H9 (cell line): ENCODE data around the gene PIGL. TPM values are rescaled to one million over a fixed set of nuclear protein-coding genes. Genes with fewer than 3 reads are reported as not detected.

Experiments used
- DNase-seq: peaks from one replicate; pipeline ENCODE4 v3.0.0-alpha.2; 2017
- H2AFZ ChIP-seq: one replicate; pipeline ENCODE4 v1.6.1; 2013; ENCODE audit warnings: mild to moderate bottlenecking, low read length, control low read depth, moderate library complexity
- H2AK5ac ChIP-seq: 2 replicates; pipeline ENCODE4 v1.6.1; 2013; ENCODE audit warnings: low read length, control low read depth, mixed read lengths; ENCODE audit not compliant: insufficient read length
- H2BK120ac ChIP-seq: one replicate; pipeline ENCODE4 v1.6.1; 2013; ENCODE audit warnings: low read depth, mild to moderate bottlenecking, low read length, control low read depth, inconsistent platforms; ENCODE audit not compliant: poor library complexity, severe bottlenecking
- H2BK12ac ChIP-seq: 2 replicates; pipeline ENCODE4 v1.6.1; 2013; ENCODE audit warnings: low read length, control low read depth, mixed read lengths, low read depth; ENCODE audit not compliant: insufficient read length
- H2BK15ac ChIP-seq: 2 replicates; pipeline ENCODE4 v1.6.1; 2013; ENCODE audit warnings: low read depth, low read length, control low read depth
- H2BK20ac ChIP-seq: one replicate; pipeline ENCODE4 v1.6.1; 2013; ENCODE audit warnings: low read depth, mild to moderate bottlenecking, low read length, control low read depth, inconsistent platforms; ENCODE audit not compliant: poor library complexity, severe bottlenecking
- H2BK5ac ChIP-seq: 2 replicates; pipeline ENCODE4 v1.6.1; 2013; ENCODE audit warnings: low read length, control low read depth, mixed read lengths; ENCODE audit not compliant: insufficient read length
- H3K14ac ChIP-seq: 2 replicates; pipeline ENCODE4 v1.6.1; 2013; ENCODE audit warnings: low read length, control low read depth; ENCODE audit not compliant: insufficient read depth
- H3K18ac ChIP-seq: 2 replicates; pipeline ENCODE4 v1.6.1; 2013; ENCODE audit warnings: low read depth, mild to moderate bottlenecking, mixed read lengths, low read length, control low read depth; ENCODE audit not compliant: insufficient read length
- H3K23ac ChIP-seq: 2 replicates; pipeline ENCODE4 v1.6.1; 2013; ENCODE audit warnings: low read length, control low read depth, mixed read lengths, low read depth; ENCODE audit not compliant: insufficient read length
- H3K23me2 ChIP-seq: 2 replicates; pipeline ENCODE4 v1.6.1; 2013; ENCODE audit warnings: low read depth, mild to moderate bottlenecking, mixed read lengths, low read length, control low read depth; ENCODE audit not compliant: insufficient read length, poor library complexity, severe bottlenecking
- H3K27ac ChIP-seq: 2 replicates; pipeline ENCODE4 v1.5.1; 2013; ENCODE audit warnings: low read length, control low read depth, mixed read lengths, low read depth; ENCODE audit not compliant: insufficient read length
- H3K27me3 ChIP-seq: 2 replicates; pipeline ENCODE4 v1.6.1; 2013; ENCODE audit warnings: low read length, control low read depth, inconsistent platforms; ENCODE audit not compliant: insufficient read depth
- H3K4ac ChIP-seq: 2 replicates; pipeline ENCODE4 v1.6.1; 2013; ENCODE audit warnings: low read depth, mild to moderate bottlenecking, control low read depth, inconsistent platforms, low read length, moderate library complexity
- H3K4me1 ChIP-seq: 2 replicates; pipeline ENCODE4 v1.6.1; 2013; ENCODE audit warnings: low read length, control low read depth, inconsistent platforms; ENCODE audit not compliant: insufficient read depth
- H3K4me2 ChIP-seq: 2 replicates; pipeline ENCODE4 v1.6.1; 2013; ENCODE audit warnings: low read length, control low read depth, mixed read lengths; ENCODE audit not compliant: insufficient read length, insufficient read depth
- H3K56ac ChIP-seq: 2 replicates; pipeline ENCODE4 v1.6.1; 2013; ENCODE audit warnings: low read depth, mild to moderate bottlenecking, mixed read lengths, low read length, control low read depth; ENCODE audit not compliant: insufficient read length
- H3K79me1 ChIP-seq: 2 replicates; pipeline ENCODE4 v1.6.1; 2013; ENCODE audit warnings: low read depth, mild to moderate bottlenecking, moderate library complexity, low read length, control low read depth, inconsistent platforms; ENCODE audit not compliant: insufficient read depth, poor library complexity, severe bottlenecking
- H3K79me2 ChIP-seq: 2 replicates; pipeline ENCODE4 v1.6.1; 2013; ENCODE audit warnings: low read length, control low read depth, inconsistent platforms; ENCODE audit not compliant: insufficient read depth
- H3K9ac ChIP-seq: 2 replicates; pipeline ENCODE4 v1.6.1; 2013; ENCODE audit warnings: low read length, control low read depth, mixed read lengths; ENCODE audit not compliant: insufficient read length; ENCODE audit errors: extremely low read depth
- H3K9me3 ChIP-seq: one replicate; pipeline ENCODE4 v1.6.1; 2013; ENCODE audit warnings: low read depth, low read length, inconsistent platforms; ENCODE audit not compliant: control insufficient read depth
- H3T11ph ChIP-seq: one replicate; pipeline ENCODE4 v1.6.1; 2013; ENCODE audit warnings: mild to moderate bottlenecking, low read length, control low read depth, inconsistent platforms
- H4K20me1 ChIP-seq: one replicate; pipeline ENCODE4 v1.6.1; 2013; ENCODE audit not compliant: control insufficient read depth, insufficient read length, insufficient read depth
- H4K5ac ChIP-seq: 2 replicates; pipeline ENCODE4 v1.6.1; 2013; ENCODE audit warnings: low read depth, mild to moderate bottlenecking, mixed read lengths, low read length, control low read depth; ENCODE audit not compliant: insufficient read length
- H4K8ac ChIP-seq: replicated peaks from 2 replicates; pipeline ENCODE4 v1.6.1; 2013; ENCODE audit warnings: low read length, control low read depth, mixed read lengths, low read depth; ENCODE audit not compliant: insufficient read length
- H4K91ac ChIP-seq: 2 replicates; pipeline ENCODE4 v1.6.1; 2013; ENCODE audit warnings: low read depth, mild to moderate bottlenecking, moderate library complexity, mixed read lengths, low read length, control low read depth; ENCODE audit not compliant: insufficient read length
- H3K27ac Mint-ChIP-seq, 3 experiments: 2 replicates in 2 of 3; 3 replicates in 1 of 3; pipeline ENCODE4 v1.8.0; 2020 to 2021; ENCODE audit warnings: mixed read lengths in 3 of 3, mild to moderate bottlenecking in 1 of 3, moderate library complexity in 1 of 3
- H3K27me3 Mint-ChIP-seq: 2 replicates; pipeline ENCODE4 v1.8.0; 2021; ENCODE audit warnings: low read depth, mild to moderate bottlenecking, moderate library complexity, mixed read lengths
- H3K36me3 Mint-ChIP-seq, 3 experiments: 2 replicates in 2 of 3; 3 replicates in 1 of 3; pipeline ENCODE4 v1.8.0; 2020 to 2021; ENCODE audit warnings: low read depth in 3 of 3, mixed read lengths in 3 of 3; ENCODE audit not compliant: insufficient read depth in 1 of 3
- H3K4me1 Mint-ChIP-seq, 2 experiments: 2 replicates each; pipeline ENCODE4 v1.8.0; 2020; ENCODE audit warnings: mixed read lengths in 2 of 2
- H3K4me3 Mint-ChIP-seq, 2 experiments: 2 replicates in 1 of 2; 3 replicates in 1 of 2; pipeline ENCODE4 v1.8.0; 2020 to 2021; ENCODE audit warnings: mild to moderate bottlenecking in 2 of 2, mixed read lengths in 2 of 2, moderate library complexity in 1 of 2
- H3K9me3 Mint-ChIP-seq, 2 experiments: 2 replicates in 1 of 2; 3 replicates in 1 of 2; pipeline ENCODE4 v1.8.0; 2020; ENCODE audit warnings: mild to moderate bottlenecking in 2 of 2, mixed read lengths in 2 of 2, moderate library complexity in 1 of 2
- WGBS: extraction: QIAGEN DNeasy Blood & Tissue Kit; methylation state at CpG from one replicate; pipeline ENCODE4 v1.1.7; 2013; ENCODE audit warnings: missing lambda C conversion rate, low lambda C conversion rate, mixed read lengths; ENCODE audit not compliant: insufficient read length; ENCODE audit errors: extremely low coverage; 5-methylcytosine and 5-hydroxymethylcytosine counted together
- total RNA-seq: library from RNA; stranded (reverse); gene quantifications from 2 replicates; pipeline ENCODE4 v1.2.1, GENCODE V29; 2021
- TF ChIP-seq, protein P1 (sequence below): fragments of 200-600 bp; sonication (generic); conservative IDR thresholded peaks from 3 replicates; pipeline ENCODE4 v1.8.0; 2021; ENCODE audit warnings: antibody characterized with exemption, mild to moderate bottlenecking

The PIGL gene
- total RNA-seq, 1 experiment from 2014 or later: 21.6 TPM

DNA sequence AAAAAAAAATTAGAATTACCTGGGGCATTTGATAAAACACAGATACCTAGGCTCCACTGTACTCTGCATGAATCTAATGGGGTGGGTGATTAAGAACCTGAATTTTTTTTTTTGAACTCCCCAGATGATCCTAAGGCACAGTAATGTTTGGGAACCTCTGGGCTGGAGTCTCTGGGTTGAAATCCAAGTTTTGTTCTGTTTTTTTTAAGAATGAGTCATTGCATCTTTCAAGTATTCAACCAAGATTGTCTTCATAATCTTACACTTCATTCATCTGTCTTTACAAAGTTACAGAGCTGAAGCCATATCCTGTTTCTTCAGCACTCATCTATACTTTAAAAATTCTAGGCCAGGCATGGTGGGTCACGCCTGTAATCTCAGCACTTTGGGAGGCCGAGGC is 52.6 kb downstream of the PIGL start:
- Histone ChIP-seq H2BK15ac (no peak overlapping the region), H3K23ac (no peak overlapping the region), H3T11ph (no peak overlapping the region), H4K20me1 (no peaks in the 10 kb centered on the region), H3K56ac (no peak overlapping the region), H3K18ac (no peak overlapping the region), H3K9ac (no peak overlapping the region), H3K79me1 (no peaks in the 10 kb centered on the region), H3K4me2 (no peak overlapping the region), H3K14ac (no peak overlapping the region), H2AFZ (no peak overlapping the region), H4K5ac (no peak overlapping the region), H4K8ac (no peak overlapping the region), H2AK5ac (no peak overlapping the region), H3K4me1 (no peaks in the 10 kb centered on the region; the same call in 1 of the 2 replicates), H3K23me2 (no peaks in the 10 kb centered on the region), H2BK20ac (no peak overlapping the region), H3K9me3 (no peaks in the 10 kb centered on the region), H2BK5ac (no peak overlapping the region), H3K79me2 (0 out of 2 replicates have a peak, but pooled peaks cover 1% of the 10 kb centered on the region), H3K27me3 (no peaks in the 10 kb centered on the region), H4K91ac (no peak overlapping the region), H2BK120ac (no peak overlapping the region), H3K27ac (no peak overlapping the region), H2BK12ac (no peak overlapping the region), H3K4ac (no peak overlapping the region)
- Mint-ChIP-seq H3K27ac (no peak overlapping the region), H3K36me3 (no peaks in the 10 kb centered on the region), H3K27me3 (no peaks in the 10 kb centered on the region), H3K9me3 (no peaks in the 10 kb centered on the region; a peak in 1 of 5 replicates), H3K4me3 (no peak overlapping the region; a peak in 1 of 5 replicates), H3K4me1 (no peaks in the 10 kb centered on the region)
- no peak for DNase-seq
- TF ChIP-seq, protein P1, sequence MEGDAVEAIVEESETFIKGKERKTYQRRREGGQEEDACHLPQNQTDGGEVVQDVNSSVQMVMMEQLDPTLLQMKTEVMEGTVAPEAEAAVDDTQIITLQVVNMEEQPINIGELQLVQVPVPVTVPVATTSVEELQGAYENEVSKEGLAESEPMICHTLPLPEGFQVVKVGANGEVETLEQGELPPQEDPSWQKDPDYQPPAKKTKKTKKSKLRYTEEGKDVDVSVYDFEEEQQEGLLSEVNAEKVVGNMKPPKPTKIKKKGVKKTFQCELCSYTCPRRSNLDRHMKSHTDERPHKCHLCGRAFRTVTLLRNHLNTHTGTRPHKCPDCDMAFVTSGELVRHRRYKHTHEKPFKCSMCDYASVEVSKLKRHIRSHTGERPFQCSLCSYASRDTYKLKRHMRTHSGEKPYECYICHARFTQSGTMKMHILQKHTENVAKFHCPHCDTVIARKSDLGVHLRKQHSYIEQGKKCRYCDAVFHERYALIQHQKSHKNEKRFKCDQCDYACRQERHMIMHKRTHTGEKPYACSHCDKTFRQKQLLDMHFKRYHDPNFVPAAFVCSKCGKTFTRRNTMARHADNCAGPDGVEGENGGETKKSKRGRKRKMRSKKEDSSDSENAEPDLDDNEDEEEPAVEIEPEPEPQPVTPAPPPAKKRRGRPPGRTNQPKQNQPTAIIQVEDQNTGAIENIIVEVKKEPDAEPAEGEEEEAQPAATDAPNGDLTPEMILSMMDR: no peak
- no CpG with 5 or more reads among the region's 2 CpGs for WGBS
